Measurements from ENCODE around the gene CPN2. TPM values are rescaled to one million over a fixed set of nuclear protein-coding genes. Genes with fewer than 3 reads are reported as not detected.

Gene CPN2
- total and polyA plus RNA-seq, 2 experiments from 2014 or later, result 0.10 to 0.14 TPM

DNA sequence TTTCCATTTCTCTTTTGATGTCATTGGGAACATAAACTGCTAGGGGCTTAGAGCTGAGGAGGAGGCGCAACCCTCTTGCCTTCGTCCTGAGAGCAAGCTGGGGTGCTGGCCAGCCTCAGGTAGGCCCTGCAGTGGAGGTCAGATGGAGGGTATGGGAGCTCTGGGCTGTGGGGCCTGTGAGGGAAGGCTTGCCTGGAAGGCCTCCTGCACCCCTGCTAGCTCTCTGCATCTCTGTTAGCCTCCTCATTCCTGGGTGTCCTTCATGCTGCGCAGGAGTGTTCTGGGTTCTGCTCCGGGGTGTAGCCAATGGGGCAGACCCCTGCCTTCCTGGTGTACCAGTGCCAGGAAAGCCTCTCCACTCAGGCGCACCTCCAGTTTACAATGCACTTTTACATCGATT lies 36.1 kb upstream of the CPN2 start:
- H3K27ac Mint-ChIP-seq, result no peak overlapping the region
- Histone ChIP-seq H3K4me1 (ENCODE audit: insufficient read depth) (peaks cover 4% of the 10 kb centered on the region; the same call in 1 of the 2 replicates), H3K27ac (ENCODE audit: low read depth) (no peak overlapping the region), H3K4me3 (no peak overlapping the region), H3F3A (replicated peaks; ENCODE audit: low read depth) (no peaks in the 10 kb centered on the region), H3K9me2 (ENCODE audit: insufficient read depth) (no peaks in the 10 kb centered on the region), H2AFZ (no peak overlapping the region), H3K79me2 (replicated peaks; ENCODE audit: insufficient read depth) (no peaks in the 10 kb centered on the region), H4K20me1 (replicated peaks; ENCODE audit: insufficient read depth) (no peaks in the 10 kb centered on the region), H3K4me2 (no peak overlapping the region), H3K36me3 (ENCODE audit: insufficient read depth) (no peaks in the 10 kb centered on the region; the same call in 1 of the 2 replicates), H3K27me3 (ENCODE audit: insufficient read depth) (no peaks in the 10 kb centered on the region)
- no peaks in the 10 kb centered on the region for H3K36me3 Mint-ChIP-seq (ENCODE audit: low read depth)
- no peak for DNase-seq (ENCODE audit: low spot score)
- no peak for ATAC-seq
- H3K4me1 Mint-ChIP-seq, result peaks cover 17% of the 10 kb centered on the region
- H3K27me3 Mint-ChIP-seq (ENCODE audit: insufficient read depth, low read depth, poor library complexity), result peaks cover 8% of the 10 kb centered on the region
- H3K9me3 Mint-ChIP-seq, result peaks cover 10% of the 10 kb centered on the region; the same call in 2 of the 3 replicates
- no peak for TF ChIP-seq NANOG (IDR thresholded peaks at IDR 0.05; ENCODE audit: borderline replicate concordance)
- no peak for TF ChIP-seq EZH2phosphoT487 (IDR thresholded peaks at IDR 0.05; ENCODE audit: unreplicated experiment)
- TF ChIP-seq, protein P1, sequence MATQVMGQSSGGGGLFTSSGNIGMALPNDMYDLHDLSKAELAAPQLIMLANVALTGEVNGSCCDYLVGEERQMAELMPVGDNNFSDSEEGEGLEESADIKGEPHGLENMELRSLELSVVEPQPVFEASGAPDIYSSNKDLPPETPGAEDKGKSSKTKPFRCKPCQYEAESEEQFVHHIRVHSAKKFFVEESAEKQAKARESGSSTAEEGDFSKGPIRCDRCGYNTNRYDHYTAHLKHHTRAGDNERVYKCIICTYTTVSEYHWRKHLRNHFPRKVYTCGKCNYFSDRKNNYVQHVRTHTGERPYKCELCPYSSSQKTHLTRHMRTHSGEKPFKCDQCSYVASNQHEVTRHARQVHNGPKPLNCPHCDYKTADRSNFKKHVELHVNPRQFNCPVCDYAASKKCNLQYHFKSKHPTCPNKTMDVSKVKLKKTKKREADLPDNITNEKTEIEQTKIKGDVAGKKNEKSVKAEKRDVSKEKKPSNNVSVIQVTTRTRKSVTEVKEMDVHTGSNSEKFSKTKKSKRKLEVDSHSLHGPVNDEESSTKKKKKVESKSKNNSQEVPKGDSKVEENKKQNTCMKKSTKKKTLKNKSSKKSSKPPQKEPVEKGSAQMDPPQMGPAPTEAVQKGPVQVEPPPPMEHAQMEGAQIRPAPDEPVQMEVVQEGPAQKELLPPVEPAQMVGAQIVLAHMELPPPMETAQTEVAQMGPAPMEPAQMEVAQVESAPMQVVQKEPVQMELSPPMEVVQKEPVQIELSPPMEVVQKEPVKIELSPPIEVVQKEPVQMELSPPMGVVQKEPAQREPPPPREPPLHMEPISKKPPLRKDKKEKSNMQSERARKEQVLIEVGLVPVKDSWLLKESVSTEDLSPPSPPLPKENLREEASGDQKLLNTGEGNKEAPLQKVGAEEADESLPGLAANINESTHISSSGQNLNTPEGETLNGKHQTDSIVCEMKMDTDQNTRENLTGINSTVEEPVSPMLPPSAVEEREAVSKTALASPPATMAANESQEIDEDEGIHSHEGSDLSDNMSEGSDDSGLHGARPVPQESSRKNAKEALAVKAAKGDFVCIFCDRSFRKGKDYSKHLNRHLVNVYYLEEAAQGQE (IDR thresholded peaks at IDR 0.05; ENCODE audit: unreplicated experiment), result no peak
- TF ChIP-seq STAT1 (IDR thresholded peaks at IDR 0.05; ENCODE audit: unreplicated experiment), result no peak
- TF ChIP-seq ZNF331 (CRISPR knock-in tag; IDR thresholded peaks at IDR 0.05; ENCODE audit: low read depth), result no peak
- no peak for TF ChIP-seq ZNF462 (CRISPR knock-in tag; IDR thresholded peaks at IDR 0.05)
- TF ChIP-seq POLR2AphosphoS5 (IDR thresholded peaks at IDR 0.05; ENCODE audit: low read depth), result no peak
- TF ChIP-seq CREB1 (CRISPR knock-in tag; IDR thresholded peaks at IDR 0.05; ENCODE audit: low read depth), result no peak
- TF ChIP-seq ETS1 (IDR thresholded peaks at IDR 0.05), result no peak
- no peak for TF ChIP-seq EZH2 (IDR thresholded peaks at IDR 0.05; ENCODE audit: low read depth, unreplicated experiment)
- no peak overlapping the region for H3K4me3 Mint-ChIP-seq

Data from GM23338 (cell line).